Head of caudate nucleus (tissue), 42 donors: ENCODE data around the gene STXBP1.
A peak's percentile ranks its signal among the peaks of the same experiment; 100 is the strongest.

ENCODE experiments used
- DNase-seq, 42 donors: peaks; one replicate each; pipeline versions ENCODE4 v3.0.0 to v3.0.0-alpha.2; 2020 to 2021; ENCODE audit warnings: mixed read lengths in 7 of 42
- intact Hi-C: fragments of 100-400 bp; cut with DNase I; formaldehyde crosslinking; loops from one replicate; pipeline ENCODE4 v1.15.0; 2022

The STXBP1 gene

DNA sequence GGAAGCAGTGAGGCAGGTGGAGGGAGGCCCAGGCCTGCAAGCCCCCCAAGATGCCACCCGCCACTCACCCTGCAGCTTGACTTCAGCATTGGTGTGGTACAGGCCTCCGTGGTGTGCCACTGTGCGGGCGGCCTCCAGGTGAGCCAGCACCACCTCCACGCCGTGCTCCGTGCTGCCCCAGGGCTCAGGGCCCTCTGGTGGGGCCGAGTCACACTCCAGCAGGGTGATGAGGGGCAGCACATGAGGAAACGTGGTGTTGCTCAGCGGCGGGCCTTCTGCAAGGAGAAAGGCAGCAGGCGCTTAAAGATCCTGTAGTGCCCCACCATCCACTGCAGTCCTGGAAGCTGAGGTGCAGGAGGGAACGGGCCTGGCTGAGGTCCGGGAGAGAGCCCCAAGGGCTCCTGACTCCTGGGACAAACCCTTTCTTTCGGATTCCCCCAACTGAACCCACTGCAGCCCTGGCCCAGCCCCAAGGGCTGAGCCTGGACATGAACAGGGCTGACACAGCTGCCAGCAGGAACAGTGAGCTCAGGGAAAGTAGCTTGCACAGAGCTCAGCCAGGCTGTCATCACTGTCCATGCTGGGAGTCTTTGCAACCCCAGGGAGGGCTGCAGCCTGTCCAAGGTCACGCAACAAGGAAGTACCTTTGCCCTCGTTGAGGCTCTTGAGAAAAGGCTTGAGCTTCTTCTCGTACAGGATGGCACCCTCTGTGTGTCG is 127.7 kb downstream of the STXBP1 start:
- DNase-seq, result no peak
- intact Hi-C loops, result loop anchor here (5.0 to 10.0 kb wide), 3 partner anchors 135 to 235 kb away; partner anchors contain the start of genes AK1 and ST6GALNAC4

- DNase-seq, result peak; percentile 57 to 94 (median 86)
- intact Hi-C loops, result no loop called here
These were observed 129.9 kb downstream of the STXBP1 start for GRCh38 chr9:127741831-127742434.
